GM23338 (cell line): ENCODE measurements around the gene GRK2. TPM values are rescaled to one million over a fixed set of nuclear protein-coding genes. Genes with fewer than 3 reads are reported as not detected.

ENCODE experiments used
- ATAC-seq: fragments of 200-7000 bp; cut with Tn5 transposase; 3 replicates; pipeline ENCODE4 v1.9.1; 2020
- DNase-seq: peaks from one replicate; pipeline ENCODE4 v3.0.0-alpha.2; 2015; ENCODE audit warnings: low spot score
- H2AFZ ChIP-seq: fragments of 200-600 bp; sonication (generic); 2 replicates; pipeline ENCODE4 v1.8.0; 2016; ENCODE audit warnings: antibody characterized with exemption, mild to moderate bottlenecking, moderate library complexity
- H3F3A ChIP-seq: fragments of 200-600 bp; sonication (generic); replicated peaks from 2 replicates; pipeline ENCODE4 v1.8.0; 2017; ENCODE audit warnings: antibody characterized with exemption, mixed run types, low read depth
- H3K27ac ChIP-seq: fragments of 200-600 bp; sonication (generic); 2 replicates; pipeline ENCODE4 v1.6.1; 2016; ENCODE audit warnings: low read depth
- H3K27me3 ChIP-seq: fragments of 200-600 bp; sonication (generic); 2 replicates; pipeline ENCODE4 v1.8.0; 2016; ENCODE audit warnings: mild to moderate bottlenecking, mixed run types, moderate library complexity; ENCODE audit not compliant: insufficient read depth
- H3K36me3 ChIP-seq: fragments of 200-600 bp; sonication (generic); 2 replicates; pipeline ENCODE4 v1.8.0; 2016; ENCODE audit warnings: mild to moderate bottlenecking; ENCODE audit not compliant: insufficient read depth
- H3K4me1 ChIP-seq: fragments of 200-600 bp; sonication (generic); 2 replicates; pipeline ENCODE4 v1.8.0; 2016; ENCODE audit warnings: mild to moderate bottlenecking, moderate library complexity; ENCODE audit not compliant: insufficient read depth
- H3K4me2 ChIP-seq: fragments of 200-600 bp; sonication (generic); 2 replicates; pipeline ENCODE4 v1.7.1; 2017; ENCODE audit warnings: mixed run types
- H3K4me3 ChIP-seq: fragments of 200-600 bp; sonication (generic); 2 replicates; pipeline ENCODE4 v1.6.1; 2016; ENCODE audit warnings: mixed run types
- H3K79me2 ChIP-seq: fragments of 200-600 bp; sonication (generic); replicated peaks from 2 replicates; pipeline ENCODE4 v1.8.0; 2017; ENCODE audit warnings: mild to moderate bottlenecking; ENCODE audit not compliant: insufficient read depth
- H3K9me2 ChIP-seq: fragments of 200-600 bp; sonication (generic); 2 replicates; pipeline ENCODE4 v1.8.0; 2017; ENCODE audit not compliant: insufficient read depth
- H4K20me1 ChIP-seq: fragments of 200-600 bp; sonication (generic); replicated peaks from 2 replicates; pipeline ENCODE4 v1.8.0; 2017; ENCODE audit warnings: mild to moderate bottlenecking; ENCODE audit not compliant: insufficient read depth
- H3K27ac Mint-ChIP-seq: 2 replicates; pipeline ENCODE4 v1.8.0; 2020; ENCODE audit warnings: inconsistent platforms, mild to moderate bottlenecking, moderate library complexity, mixed read lengths
- H3K27me3 Mint-ChIP-seq: 3 replicates; pipeline ENCODE4 v1.8.0; 2022; ENCODE audit warnings: low read depth, mild to moderate bottlenecking, moderate library complexity, mixed read lengths, inconsistent platforms; ENCODE audit not compliant: insufficient read depth, poor library complexity
- H3K36me3 Mint-ChIP-seq: 3 replicates; pipeline ENCODE4 v1.8.0; 2021; ENCODE audit warnings: low read depth, mild to moderate bottlenecking, inconsistent platforms, moderate library complexity, mixed read lengths
- H3K4me1 Mint-ChIP-seq: 3 replicates; pipeline ENCODE4 v1.8.0; 2020; ENCODE audit warnings: mild to moderate bottlenecking, inconsistent platforms, mixed read lengths
- H3K4me3 Mint-ChIP-seq: 3 replicates; pipeline ENCODE4 v1.8.0; 2021; ENCODE audit warnings: moderate library complexity, mild to moderate bottlenecking, inconsistent platforms, mixed read lengths
- H3K9me3 Mint-ChIP-seq: 3 replicates; pipeline ENCODE4 v1.8.0; 2020; ENCODE audit warnings: moderate library complexity, mild to moderate bottlenecking, inconsistent platforms, mixed read lengths
- CREB1 ChIP-seq: fragments of 250-450 bp; sonication (Bioruptor Pico); IDR thresholded peaks from 2 replicates; pipeline ENCODE4 v1.5.0; 2020; ENCODE audit warnings: low read depth, mild to moderate bottlenecking, moderate library complexity
- CTCF ChIP-seq, 2 experiments: fragments of 200-600 bp in 1 of 2; sonication (generic) in 1 of 2; conservative IDR thresholded peaks; 2 replicates each; pipeline versions ENCODE4 v1.5.1 to v1.6.1; 2016 to 2017; ENCODE audit warnings: antibody characterized with exemption in 2 of 2, low read depth in 2 of 2, mild to moderate bottlenecking in 2 of 2, moderate library complexity in 1 of 2
- EZH2 ChIP-seq: fragments of 200-600 bp; sonication (generic); IDR thresholded peaks from one replicate; pipeline ENCODE4 v1.8.0; 2017; ENCODE audit warnings: antibody characterized with exemption, mild to moderate bottlenecking, low read depth; ENCODE audit not compliant: unreplicated experiment
- EZH2phosphoT487 ChIP-seq: fragments of 200-600 bp; sonication (generic); IDR thresholded peaks from one replicate; pipeline ENCODE4 v1.8.1; 2018; ENCODE audit warnings: antibody characterized with exemption; ENCODE audit not compliant: unreplicated experiment
- JUNB ChIP-seq: IDR thresholded peaks from one replicate; pipeline ENCODE4 v1.6.1; 2016; ENCODE audit warnings: antibody characterized with exemption; ENCODE audit not compliant: unreplicated experiment
- POLR2AphosphoS5 ChIP-seq: IDR thresholded peaks from 2 replicates; pipeline ENCODE4 v1.6.1; 2016; ENCODE audit warnings: antibody characterized with exemption, low read depth
- STAT1 ChIP-seq: IDR thresholded peaks from one replicate; pipeline ENCODE4 v1.6.1; 2016; ENCODE audit warnings: antibody characterized with exemption; ENCODE audit not compliant: unreplicated experiment
- ZNF331 ChIP-seq: fragments of 250-450 bp; sonication (Bioruptor Pico); IDR thresholded peaks from 2 replicates; pipeline ENCODE4 v1.5.0; 2020; ENCODE audit warnings: low read depth, mild to moderate bottlenecking, moderate library complexity
- ZNF462 ChIP-seq: fragments of 250-450 bp; sonication (Bioruptor Pico); IDR thresholded peaks from 2 replicates; pipeline ENCODE4 v1.5.0; 2020; ENCODE audit warnings: mild to moderate bottlenecking, moderate library complexity
- polyA plus RNA-seq: library from polyadenylated mRNA; unstranded; fragments of >200 nt; fragmentation: Nextera tagmentation; extraction: Ambion mirVana; gene quantifications from 2 replicates; pipeline ENCODE4 v1.2.1, GENCODE V29; 2016
- total RNA-seq: library from RNA; depleted of rRNA; stranded (reverse); fragments of >200 nt; shearing (Covaris generic); gene quantifications from 2 replicates; pipeline ENCODE4 v1.2.3, GENCODE V29; 2014
- TF ChIP-seq, protein P1 (sequence below): IDR thresholded peaks from 2 replicates; pipeline ENCODE4 v1.6.1; 2016; ENCODE audit warnings: antibody characterized with exemption

Gene GRK2
- total and polyA plus RNA-seq, 2 experiments from 2014 or later, result 19.5 to 72.5 TPM

GRCh38 chr11:67274768-67275605 lies 8.7 kb downstream of the GRK2 start:
- ATAC-seq, result no peak
- Histone ChIP-seq H3K27ac (no peak overlapping the region), H3K36me3 (no peaks in the 10 kb centered on the region; the same call in 1 of the 2 replicates), H3K4me2 (no peak overlapping the region), H3K4me1 (peaks cover 32% of the 10 kb centered on the region), H3K9me2 (no peaks in the 10 kb centered on the region), H3K27me3 (no peaks in the 10 kb centered on the region), H3K79me2 (peaks cover 56% of the 10 kb centered on the region), H4K20me1 (peaks cover 5% of the 10 kb centered on the region; the same call in 1 of the 2 replicates), H3K4me3 (no peak overlapping the region), H3F3A (peaks cover 11% of the 10 kb centered on the region), H2AFZ (no peak overlapping the region)
- TF ChIP-seq EZH2, result no peak
- no peak for TF ChIP-seq ZNF331 (CRISPR knock-in tag)
- TF ChIP-seq STAT1, result no peak
- DNase-seq, result no peak
- Mint-ChIP-seq H3K9me3 (no peaks in the 10 kb centered on the region), H3K27me3 (peaks cover 11% of the 10 kb centered on the region), H3K27ac (0 out of 2 replicates have a peak overlapping the region, but pooled peaks have one; percentile 15), H3K4me3 (no peak overlapping the region), H3K4me1 (peaks cover 48% of the 10 kb centered on the region), H3K36me3 (peaks cover 11% of the 10 kb centered on the region)

- Histone ChIP-seq H2AFZ (no peak overlapping the region), H4K20me1 (peaks cover 5% of the 10 kb centered on the region; the same call in 1 of the 2 replicates), H3K9me2 (no peaks in the 10 kb centered on the region), H3K27ac (peak overlapping the region; percentile 81; the same call in 1 of the 2 replicates), H3K36me3 (no peaks in the 10 kb centered on the region; the same call in 1 of the 2 replicates), H3K4me3 (no peak overlapping the region), H3K4me2 (no peak overlapping the region), H3K79me2 (peaks cover 52% of the 10 kb centered on the region), H3K27me3 (no peaks in the 10 kb centered on the region), H3K4me1 (peaks cover 25% of the 10 kb centered on the region), H3F3A (peaks cover 11% of the 10 kb centered on the region)
- Mint-ChIP-seq H3K4me3 (no peak overlapping the region), H3K27me3 (peaks cover 11% of the 10 kb centered on the region), H3K27ac (0 out of 2 replicates have a peak overlapping the region, but pooled peaks have one; percentile 63), H3K9me3 (no peaks in the 10 kb centered on the region), H3K4me1 (peaks cover 40% of the 10 kb centered on the region), H3K36me3 (peaks cover 15% of the 10 kb centered on the region)
- ATAC-seq (no peak), DNase-seq (no peak)
- no peak for TF ChIP-seq JUNB
- TF ChIP-seq, protein P1, sequence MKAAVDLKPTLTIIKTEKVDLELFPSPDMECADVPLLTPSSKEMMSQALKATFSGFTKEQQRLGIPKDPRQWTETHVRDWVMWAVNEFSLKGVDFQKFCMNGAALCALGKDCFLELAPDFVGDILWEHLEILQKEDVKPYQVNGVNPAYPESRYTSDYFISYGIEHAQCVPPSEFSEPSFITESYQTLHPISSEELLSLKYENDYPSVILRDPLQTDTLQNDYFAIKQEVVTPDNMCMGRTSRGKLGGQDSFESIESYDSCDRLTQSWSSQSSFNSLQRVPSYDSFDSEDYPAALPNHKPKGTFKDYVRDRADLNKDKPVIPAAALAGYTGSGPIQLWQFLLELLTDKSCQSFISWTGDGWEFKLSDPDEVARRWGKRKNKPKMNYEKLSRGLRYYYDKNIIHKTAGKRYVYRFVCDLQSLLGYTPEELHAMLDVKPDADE, result no peak
- TF ChIP-seq EZH2phosphoT487, result no peak
- no peak for TF ChIP-seq CREB1 (CRISPR knock-in tag)
- no peak for TF ChIP-seq POLR2AphosphoS5
- TF ChIP-seq CTCF (conservative IDR thresholded peaks at IDR 0.05; ENCODE audit: low read depth in 2 of 2), result no peak
- no peak for TF ChIP-seq ZNF462 (CRISPR knock-in tag)
- TF ChIP-seq STAT1, result no peak
These were observed 9.5 kb downstream of the GRK2 start for GRCh38 chr11:67275606-67276409.
